GM21737 (cell line): ENCODE results near the gene PIBF1.
"Not testable (repeated sequence)": the region's sequence is repeated elsewhere in the genome, so short reads cannot be mapped to it uniquely, and the experiment has no call there.

Source experiments
- ATAC-seq: cut with Tn5 transposase; IDR thresholded peaks from one replicate; pipeline ENCODE4 v1.9.1; 2021; ENCODE audit warnings: mild to moderate bottlenecking, moderate library complexity; ENCODE audit not compliant: unreplicated experiment

PIBF1 gene

GRCh38 chr13:72896869-72897268 lies 114.9 kb downstream of the PIBF1 start:
- ATAC-seq, result no peak

- ATAC-seq, result not testable (repeated sequence)
Observed at GRCh38 chr13:72901546-72901945, 119.6 kb downstream of the PIBF1 start.

- ATAC-seq, result no peak
Observed at GRCh38 chr13:72908416-72908815, 126.5 kb downstream of the PIBF1 start.

- ATAC-seq, result no peak
Observed at GRCh38 chr13:72911981-72912380, 130.0 kb downstream of the PIBF1 start.

- ATAC-seq, result no peak
Observed at GRCh38 chr13:72920097-72920496, 138.2 kb downstream of the PIBF1 start.

- no peak for ATAC-seq
Observed at GRCh38 chr13:72931311-72931710, 149.4 kb downstream of the PIBF1 start.

- no peak for ATAC-seq
Observed at GRCh38 chr13:72932250-72932649, 150.3 kb downstream of the PIBF1 start.

- not testable (repeated sequence) for ATAC-seq
Observed at GRCh38 chr13:72946267-72946666, 164.3 kb downstream of the PIBF1 start.

GRCh38 chr13:72952529-72953141 lies 170.7 kb downstream of the PIBF1 start:
- no peak for ATAC-seq

GRCh38 chr13:72953391-72953965 lies 171.5 kb downstream of the PIBF1 start:
- no peak for ATAC-seq

GRCh38 chr13:72959643-72960042 lies 177.7 kb downstream of the PIBF1 start:
- no peak for ATAC-seq

- ATAC-seq, result no peak
Observed at GRCh38 chr13:72960114-72960513, 178.2 kb downstream of the PIBF1 start.

- no peak for ATAC-seq
Observed at GRCh38 chr13:72960541-72960940, 178.6 kb downstream of the PIBF1 start.

GRCh38 chr13:72963762-72964161 lies 181.8 kb downstream of the PIBF1 start:
- no peak for ATAC-seq

GRCh38 chr13:72970301-72970880 lies 188.5 kb downstream of the PIBF1 start:
- no peak for ATAC-seq

GRCh38 chr13:72970956-72971355 lies 189.0 kb downstream of the PIBF1 start:
- ATAC-seq, result no peak

- no peak for ATAC-seq
Observed at GRCh38 chr13:72973234-72973633, 191.3 kb downstream of the PIBF1 start.

GRCh38 chr13:72983085-72983768 lies 201.3 kb downstream of the PIBF1 start:
- ATAC-seq, result no peak

- no peak for ATAC-seq
Observed at GRCh38 chr13:72985610-72986009, 203.7 kb downstream of the PIBF1 start.

GRCh38 chr13:72986197-72986596 lies 204.3 kb downstream of the PIBF1 start:
- ATAC-seq, result no peak

GRCh38 chr13:72990953-72991352 lies 209.0 kb downstream of the PIBF1 start:
- no peak for ATAC-seq

GRCh38 chr13:72998012-72998411 lies 216.1 kb downstream of the PIBF1 start:
- no peak for ATAC-seq
